IMR-90 (cell line): ENCODE results near the gene CNNM1. TPM values are rescaled to one million over a fixed set of nuclear protein-coding genes. Genes with fewer than 3 reads are reported as not detected.
A peak's percentile ranks its signal among the peaks of the same experiment; 100 is the strongest.

ENCODE experiments used
- ATAC-seq: fragments of 200-7000 bp; cut with Tn5 transposase; 2 replicates; pipeline ENCODE4 v1.9.1; 2020; ENCODE audit warnings: low read depth, mild to moderate bottlenecking, moderate library complexity
- BruUV-seq: library from RNA; stranded (reverse); fragments of 400-500 nt; replicated peaks from 2 replicates; lab custom pipeline; 2021; lab: Mats Ljungman, UMichigan
- CTCF ChIA-PET: fragments of 300-600 bp; formaldehyde crosslinking; extraction: SDS; loops from one replicate; lab custom pipeline; 2021; ENCODE audit warnings: antibody characterized with exemption; lab: Yijun Ruan, JAX
- POLR2A ChIA-PET: fragments of 300-600 bp; sonication (Branson Sonifier 250); formaldehyde crosslinking; loops from one replicate; lab custom pipeline; 2022; ENCODE audit warnings: antibody characterized with exemption; ENCODE audit not compliant: unreplicated experiment; lab: Charles Lee
- DNase-seq: peaks from one replicate; pipeline ENCODE4 v3.0.0; 2013
- H2AFZ ChIP-seq: replicated peaks from 2 replicates; pipeline ENCODE3; 2013; ENCODE audit warnings: low read length, mild to moderate bottlenecking; ENCODE audit not compliant: poor library complexity
- H2AK5ac ChIP-seq: 2 replicates; pipeline ENCODE4 v1.6.1; 2013; ENCODE audit warnings: low read depth, low read length, inconsistent platforms
- H2AK9ac ChIP-seq: replicated peaks from 2 replicates; pipeline ENCODE3; 2013; ENCODE audit warnings: mild to moderate bottlenecking, low read depth, low read length, moderate library complexity; ENCODE audit not compliant: poor library complexity
- H2BK120ac ChIP-seq: 2 replicates; pipeline ENCODE4 v1.6.1; 2013; ENCODE audit warnings: low read depth, low read length, inconsistent platforms
- H2BK15ac ChIP-seq: 3 replicates; pipeline ENCODE4 v1.6.1; 2013; ENCODE audit warnings: low read depth, low read length, inconsistent platforms
- H2BK20ac ChIP-seq: 2 replicates; pipeline ENCODE4 v1.6.1; 2013; ENCODE audit warnings: low read depth, mild to moderate bottlenecking, inconsistent platforms, low read length, moderate library complexity
- H2BK5ac ChIP-seq: 2 replicates; pipeline ENCODE4 v1.6.1; 2013; ENCODE audit warnings: mild to moderate bottlenecking, low read depth, low read length, inconsistent platforms; ENCODE audit not compliant: poor library complexity, severe bottlenecking
- H3K14ac ChIP-seq: replicated peaks from 2 replicates; pipeline ENCODE4 v1.6.1; 2013; ENCODE audit warnings: low read depth, low read length, inconsistent platforms
- H3K18ac ChIP-seq: 2 replicates; pipeline ENCODE4 v1.6.1; 2013; ENCODE audit warnings: low read depth, low read length, control low read depth
- H3K23ac ChIP-seq: 2 replicates; pipeline ENCODE4 v1.6.1; 2013; ENCODE audit warnings: low read depth, low read length, inconsistent platforms
- H3K27ac ChIP-seq: 2 replicates; pipeline ENCODE4 v1.5.1; 2013; ENCODE audit warnings: mild to moderate bottlenecking, control low read depth, low read length; ENCODE audit not compliant: insufficient read depth
- H3K27me3 ChIP-seq: 2 replicates; pipeline ENCODE4 v1.6.1; 2013; ENCODE audit warnings: low read length; ENCODE audit not compliant: control insufficient read depth, insufficient read depth
- H3K36me3 ChIP-seq: 2 replicates; pipeline ENCODE4 v1.6.1; 2013; ENCODE audit warnings: low read length, mixed read lengths; ENCODE audit not compliant: control insufficient read depth, insufficient read depth
- H3K4ac ChIP-seq: 2 replicates; pipeline ENCODE4 v1.6.1; 2013; ENCODE audit warnings: low read depth, low read length, inconsistent platforms
- H3K4me1 ChIP-seq: 2 replicates; pipeline ENCODE4 v1.6.1; 2013; ENCODE audit warnings: low read length, mixed read lengths; ENCODE audit not compliant: control insufficient read depth, insufficient read depth
- H3K4me2 ChIP-seq: 2 replicates; pipeline ENCODE4 v1.6.1; 2013; ENCODE audit warnings: low read depth, mild to moderate bottlenecking, control low read depth, low read length, moderate library complexity
- H3K4me3 ChIP-seq: 2 replicates; pipeline ENCODE4 v1.5.1; 2013; ENCODE audit warnings: low read depth, mild to moderate bottlenecking, control low read depth, low read length, moderate library complexity; ENCODE audit not compliant: insufficient read depth
- H3K56ac ChIP-seq: 2 replicates; pipeline ENCODE4 v1.6.1; 2013; ENCODE audit warnings: low read length, inconsistent platforms; ENCODE audit not compliant: insufficient read depth; ENCODE audit errors: extremely low read depth
- H3K79me1 ChIP-seq, 2 experiments: 2 replicates each; pipeline ENCODE4 v1.6.1; 2013; ENCODE audit warnings: low read length in 2 of 2, inconsistent platforms in 1 of 2, low read depth in 1 of 2
- H3K9ac ChIP-seq: 2 replicates; pipeline ENCODE4 v1.6.1; 2013; ENCODE audit warnings: low read depth, low read length, control low read depth
- H3K9me1 ChIP-seq: 2 replicates; pipeline ENCODE4 v1.6.1; 2013; ENCODE audit warnings: low read length, inconsistent platforms; ENCODE audit not compliant: insufficient read depth
- H3K9me3 ChIP-seq: 2 replicates; pipeline ENCODE4 v1.6.1; 2013; ENCODE audit warnings: low read length; ENCODE audit not compliant: control insufficient read depth, insufficient read depth
- H4K20me1 ChIP-seq: 2 replicates; pipeline ENCODE4 v1.6.1; 2013; ENCODE audit warnings: low read length, inconsistent platforms; ENCODE audit not compliant: insufficient read depth
- H4K5ac ChIP-seq: 2 replicates; pipeline ENCODE4 v1.6.1; 2013; ENCODE audit warnings: mild to moderate bottlenecking, low read depth, low read length, control low read depth
- H4K8ac ChIP-seq, 2 experiments: 2 replicates each; pipeline ENCODE4 v1.6.1; 2013; ENCODE audit warnings: low read depth in 2 of 2, low read length in 2 of 2, control low read depth in 1 of 2, inconsistent platforms in 1 of 2
- H4K91ac ChIP-seq: 2 replicates; pipeline ENCODE4 v1.6.1; 2013; ENCODE audit warnings: low read depth, low read length, inconsistent platforms; ENCODE audit not compliant: insufficient read depth
- CHD1 ChIP-seq: IDR thresholded peaks from 2 replicates; pipeline ENCODE4 v1.6.1; 2012; ENCODE audit warnings: low read depth, low read length, improper control_type of control experiment
- MAZ ChIP-seq: IDR thresholded peaks from 2 replicates; pipeline ENCODE4 v1.6.1; 2012; ENCODE audit warnings: low read depth, mild to moderate bottlenecking, low read length, improper control_type of control experiment, moderate library complexity, borderline replicate concordance
- MXI1 ChIP-seq: IDR thresholded peaks from 2 replicates; pipeline ENCODE4 v1.6.1; 2012; ENCODE audit warnings: low read depth, mild to moderate bottlenecking, low read length, moderate library complexity, borderline replicate concordance
- NFE2L2 ChIP-seq: fragments of 150-350 bp; IDR thresholded peaks from 2 replicates; pipeline ENCODE4 v1.6.1; 2016; ENCODE audit warnings: low read depth, mild to moderate bottlenecking, low read length
- WGBS, 2 experiments: methylation state at CpG; one replicate each; pipeline versions ENCODE4 v1.1.5 to v1.1.7; 2013; ENCODE audit warnings: missing lambda C conversion rate in 2 of 2; ENCODE audit not compliant: insufficient read length in 1 of 2; ENCODE audit errors: extremely low coverage in 2 of 2; 5-methylcytosine and 5-hydroxymethylcytosine counted together
- dilution Hi-C: fragments of 300-500 bp; cut with HindIII; formaldehyde crosslinking; loops from one replicate; pipeline ENCODE4 v1.14.3; 2018; ENCODE audit warnings: low sequenced_read_pairs; ENCODE audit not compliant: unreplicated experiment
- in situ Hi-C: fragments of 300-500 bp; cut with MboI; formaldehyde crosslinking; loops from 3 replicates; pipeline ENCODE4 v1.14.3; 2019; ENCODE audit warnings: low sequenced_read_pairs, inconsistent platforms, mixed read lengths
- intact Hi-C: fragments of 100-400 bp; cut with micrococcal nuclease; formaldehyde crosslinking; loops from 2 replicates; pipeline ENCODE4 v1.10.0; 2022
- polyA plus RNA-seq, 3 experiments: library from polyadenylated mRNA; depleted of rRNA; stranded (reverse); fragments of >200 nt; gene quantifications; 2 replicates each; pipeline ENCODE4 v1.2.3, GENCODE V29; 2012; ENCODE audit warnings: low replicate concordance in 1 of 3
- total RNA-seq: library from RNA; depleted of rRNA; stranded (reverse); fragments of >200 nt; gene quantifications from 2 replicates; pipeline ENCODE4 v1.2.3, GENCODE V29; 2012
- TF ChIP-seq, protein P1 (sequence below): conservative IDR thresholded peaks from 2 replicates; pipeline ENCODE4 v1.5.1; 2012; ENCODE audit warnings: mild to moderate bottlenecking, low read depth, low read length, improper control_type of control experiment

CNNM1 gene
- total and polyA plus RNA-seq, 2 of the 4 experiments (the other 2 are of a cell fraction) = 0.18 to 0.39 TPM

GRCh38 chr10:99393036-99393435, 63.9 kb downstream of the CNNM1 start:
- CTCF ChIA-PET = interaction anchor here (0.5 to 1.2 kb wide), 5 partner anchors 10 to 219 kb away, joined by 3 read pairs; no protein-coding TSS in a partner anchor
- DNase-seq (peak; percentile 11), ATAC-seq (no peak)
- H3K4ac ChIP-seq = no peak overlapping the region
- H3K27me3 ChIP-seq = no peaks in the 10 kb centered on the region; the same call in 1 of the 2 replicates
- H4K20me1 ChIP-seq = no peaks in the 10 kb centered on the region; the same call in 1 of the 2 replicates
- H2BK20ac ChIP-seq = 0 out of 2 replicates have a peak overlapping the region, but pooled peaks have one; percentile 21
- no peak overlapping the region for H2AK5ac ChIP-seq
- H3K4me3 ChIP-seq = no peak overlapping the region
- no peak overlapping the region for H4K91ac ChIP-seq
- peak overlapping the region; percentile 74; the same call in 1 of the 3 replicates for H2BK15ac ChIP-seq
- POLR2A ChIA-PET = no interaction called here
- no peak overlapping the region for H4K8ac ChIP-seq
- H3K14ac ChIP-seq = no peak overlapping the region
- no peak overlapping the region for H4K5ac ChIP-seq
- H3K79me1 ChIP-seq = no peaks in the 10 kb centered on the region
- no peak overlapping the region for H2AFZ ChIP-seq
- H2BK120ac ChIP-seq = no peak overlapping the region
- H3K9ac ChIP-seq = no peak overlapping the region
- H3K4me2 ChIP-seq = no peak overlapping the region
- no TSS peak for BruUV-seq
- no peak overlapping the region for H2AK9ac ChIP-seq
- H3K23ac ChIP-seq = no peak overlapping the region
- H3K27ac ChIP-seq = no peak overlapping the region
- H3K36me3 ChIP-seq = peaks cover 3% of the 10 kb centered on the region
- intact Hi-C loops (loop anchor here (5.0 kb wide), 2 partner anchors 154 to 926 kb away; no protein-coding TSS in a partner anchor), in situ Hi-C loops (loop anchor here (5.0 kb wide), 1 partner anchor 219 kb away; no protein-coding TSS in a partner anchor), dilution Hi-C loops (no loop called here)
- H3K9me3 ChIP-seq = no peaks in the 10 kb centered on the region
- 83% methylated on average over 1 of the region's 2 CpGs; no CpG with 5 or more reads in 1 of the 2 experiments for WGBS, 2 experiments
- H3K4me1 ChIP-seq = peaks cover 12% of the 10 kb centered on the region
- peak overlapping the region; percentile 9 for H2BK5ac ChIP-seq
- TF ChIP-seq MAZ (0 out of 2 replicates have a peak, but pooled peaks have one; percentile 26), CHD1 (no peak), MXI1 (no peak), NFE2L2 (no peak)
- TF ChIP-seq, protein P1, sequence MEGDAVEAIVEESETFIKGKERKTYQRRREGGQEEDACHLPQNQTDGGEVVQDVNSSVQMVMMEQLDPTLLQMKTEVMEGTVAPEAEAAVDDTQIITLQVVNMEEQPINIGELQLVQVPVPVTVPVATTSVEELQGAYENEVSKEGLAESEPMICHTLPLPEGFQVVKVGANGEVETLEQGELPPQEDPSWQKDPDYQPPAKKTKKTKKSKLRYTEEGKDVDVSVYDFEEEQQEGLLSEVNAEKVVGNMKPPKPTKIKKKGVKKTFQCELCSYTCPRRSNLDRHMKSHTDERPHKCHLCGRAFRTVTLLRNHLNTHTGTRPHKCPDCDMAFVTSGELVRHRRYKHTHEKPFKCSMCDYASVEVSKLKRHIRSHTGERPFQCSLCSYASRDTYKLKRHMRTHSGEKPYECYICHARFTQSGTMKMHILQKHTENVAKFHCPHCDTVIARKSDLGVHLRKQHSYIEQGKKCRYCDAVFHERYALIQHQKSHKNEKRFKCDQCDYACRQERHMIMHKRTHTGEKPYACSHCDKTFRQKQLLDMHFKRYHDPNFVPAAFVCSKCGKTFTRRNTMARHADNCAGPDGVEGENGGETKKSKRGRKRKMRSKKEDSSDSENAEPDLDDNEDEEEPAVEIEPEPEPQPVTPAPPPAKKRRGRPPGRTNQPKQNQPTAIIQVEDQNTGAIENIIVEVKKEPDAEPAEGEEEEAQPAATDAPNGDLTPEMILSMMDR = no peak
- H3K9me1 ChIP-seq = peaks cover 21% of the 10 kb centered on the region
- H3K18ac ChIP-seq = peak overlapping the region; percentile 18; the same call in 1 of the 2 replicates
- no peak overlapping the region for H3K56ac ChIP-seq
